Endodermal cell (in vitro differentiated cells): ENCODE measurements around the gene DYTN. TPM values are rescaled to one million over a fixed set of nuclear protein-coding genes. Genes with fewer than 3 reads are reported as not detected.

Experiments
- DNase-seq: peaks from one replicate; pipeline ENCODE4 v3.0.0-alpha.2; 2017
- H3K27ac ChIP-seq: 2 replicates; pipeline ENCODE4 v1.5.1; 2013; ENCODE audit warnings: mild to moderate bottlenecking, low read depth, low read length, moderate library complexity
- H3K27me3 ChIP-seq: 2 replicates; pipeline ENCODE4 v1.6.1; 2013; ENCODE audit warnings: mild to moderate bottlenecking, low read length, moderate library complexity; ENCODE audit not compliant: insufficient read depth, control insufficient read depth, poor library complexity, severe bottlenecking
- H3K36me3 ChIP-seq: 2 replicates; pipeline ENCODE4 v1.7.0; 2013; ENCODE audit warnings: mild to moderate bottlenecking, low read length, moderate library complexity; ENCODE audit not compliant: control insufficient read depth, insufficient read depth
- H3K4me1 ChIP-seq: one replicate; pipeline ENCODE4 v1.7.0; 2013; ENCODE audit warnings: low read length; ENCODE audit not compliant: control insufficient read depth, insufficient read depth
- H3K4me3 ChIP-seq: 2 replicates; pipeline ENCODE4 v1.5.1; 2013; ENCODE audit warnings: mild to moderate bottlenecking, low read length, moderate library complexity
- H3K9ac ChIP-seq: 2 replicates; pipeline ENCODE4 v1.6.1; 2013; ENCODE audit warnings: mild to moderate bottlenecking, low read length, moderate library complexity; ENCODE audit not compliant: poor library complexity, severe bottlenecking; ENCODE audit errors: extremely low read depth
- H3K9me3 ChIP-seq: 2 replicates; pipeline ENCODE4 v1.6.1; 2013; ENCODE audit warnings: mild to moderate bottlenecking, low read length, moderate library complexity; ENCODE audit not compliant: control insufficient read depth
- H3K27ac Mint-ChIP-seq: 2 replicates; pipeline ENCODE4 v1.8.0; 2020; ENCODE audit warnings: mixed read lengths
- H3K27me3 Mint-ChIP-seq: 2 replicates; pipeline ENCODE4 v1.8.0; 2021; ENCODE audit warnings: mild to moderate bottlenecking, mixed read lengths; ENCODE audit not compliant: insufficient read depth
- H3K36me3 Mint-ChIP-seq: 2 replicates; pipeline ENCODE4 v1.8.0; 2020; ENCODE audit warnings: low read depth, mixed read lengths
- H3K4me1 Mint-ChIP-seq: 2 replicates; pipeline ENCODE4 v1.8.0; 2020; ENCODE audit warnings: mixed read lengths
- H3K4me3 Mint-ChIP-seq: 2 replicates; pipeline ENCODE4 v1.8.0; 2020; ENCODE audit warnings: mild to moderate bottlenecking, moderate library complexity, mixed read lengths
- H3K9me3 Mint-ChIP-seq: 2 replicates; pipeline ENCODE4 v1.8.0; 2020; ENCODE audit warnings: mild to moderate bottlenecking, mixed read lengths
- CTCF ChIP-seq: fragments of 200-600 bp; sonication (generic); conservative IDR thresholded peaks from 2 replicates; pipeline ENCODE4 v1.5.0; 2021; ENCODE audit warnings: antibody characterized with exemption, mild to moderate bottlenecking
- WGBS, 2 experiments: methylation state at CpG; one replicate each; pipeline versions ENCODE4 v1.1.5 to v1.1.7; 2013; ENCODE audit warnings: missing lambda C conversion rate in 2 of 2, mixed read lengths in 1 of 2; ENCODE audit not compliant: insufficient coverage in 1 of 2, insufficient read length in 1 of 2; 5-methylcytosine and 5-hydroxymethylcytosine counted together
- total RNA-seq, 2 donors: library from RNA; stranded (reverse); fragmentation: NEBNext Ultra II Directional in 1 of 2; extraction: Animal tissue kit (Norgen Biotek cat#: 25700) in 1 of 2; gene quantifications; 2 replicates in 1 of 2; 3 replicates in 1 of 2; pipeline ENCODE4 v1.2.1, GENCODE V29; 2021

Gene DYTN
- total RNA-seq, 2 donors from 2014 or later, result not detected

GRCh38 chr2:206616151-206616550, 102.0 kb downstream of the DYTN start:
- H3K4me1 ChIP-seq, result no peaks in the 10 kb centered on the region
- Mint-ChIP-seq H3K27me3 (no peaks in the 10 kb centered on the region), H3K4me3 (no peak overlapping the region), H3K4me1 (peaks cover 8% of the 10 kb centered on the region), H3K36me3 (peaks cover 11% of the 10 kb centered on the region), H3K9me3 (peaks cover 6% of the 10 kb centered on the region), H3K27ac (no peak overlapping the region)
- peaks cover 6% of the 10 kb centered on the region for H3K36me3 ChIP-seq
- peaks cover 11% of the 10 kb centered on the region for H3K9me3 ChIP-seq
- H3K27ac ChIP-seq, result no peak overlapping the region
- TF ChIP-seq CTCF, result no peak
- H3K4me3 ChIP-seq, result no peak overlapping the region
- no peak for DNase-seq
- 82 to 90% methylated on average over 2 of the region's 2 CpGs for WGBS, 2 experiments
- H3K9ac ChIP-seq, result no peak overlapping the region
- no peaks in the 10 kb centered on the region for H3K27me3 ChIP-seq

- no peak for DNase-seq
- H3K27me3 Mint-ChIP-seq, result no peaks in the 10 kb centered on the region
Observed at GRCh38 chr2:206615417-206616089, 102.6 kb downstream of the DYTN start.

GRCh38 chr2:206614811-206615210, 103.4 kb downstream of the DYTN start:
- Histone ChIP-seq H3K27me3 (no peaks in the 10 kb centered on the region), H3K36me3 (peaks cover 6% of the 10 kb centered on the region), H3K4me3 (no peak overlapping the region), H3K4me1 (peaks cover 2% of the 10 kb centered on the region), H3K9ac (no peak overlapping the region), H3K9me3 (peaks cover 11% of the 10 kb centered on the region), H3K27ac (no peak overlapping the region)
- WGBS, 2 experiments, result 92 to 94% methylated on average over 5 to 6 of the region's 6 CpGs
- H3K36me3 Mint-ChIP-seq, result peaks cover 11% of the 10 kb centered on the region
- peak; percentile 55 for DNase-seq
- H3K27me3 Mint-ChIP-seq, result no peaks in the 10 kb centered on the region
- no peak overlapping the region for H3K27ac Mint-ChIP-seq
- no peak overlapping the region for H3K4me3 Mint-ChIP-seq
- H3K9me3 Mint-ChIP-seq, result peaks cover 6% of the 10 kb centered on the region
- H3K4me1 Mint-ChIP-seq, result peaks cover 11% of the 10 kb centered on the region
- no peak for TF ChIP-seq CTCF

More at GRCh38 chr2:206615417-206616089, 102.6 kb downstream of the DYTN start:
- no peaks in the 10 kb centered on the region for H3K27me3 ChIP-seq
- H3K27ac ChIP-seq, result no peak overlapping the region
- H3K36me3 Mint-ChIP-seq, result peaks cover 11% of the 10 kb centered on the region
- H3K9ac ChIP-seq, result no peak overlapping the region
- H3K9me3 Mint-ChIP-seq, result peaks cover 6% of the 10 kb centered on the region
- H3K4me3 ChIP-seq, result no peak overlapping the region
- H3K4me3 Mint-ChIP-seq, result no peak overlapping the region
- peaks cover 11% of the 10 kb centered on the region for H3K9me3 ChIP-seq
- peaks cover 8% of the 10 kb centered on the region for H3K4me1 Mint-ChIP-seq
- peaks cover 2% of the 10 kb centered on the region for H3K4me1 ChIP-seq
- peaks cover 6% of the 10 kb centered on the region for H3K36me3 ChIP-seq
- H3K27ac Mint-ChIP-seq, result no peak overlapping the region
- WGBS, 2 experiments, result 79 to 80% methylated on average over 5 to 7 of the region's 7 CpGs
- TF ChIP-seq CTCF, result peak; percentile 38
